Measurements from ENCODE around the gene RAB25.
"Not testable (repeated sequence)": the region's sequence is repeated elsewhere in the genome, so short reads cannot be mapped to it uniquely, and the experiment has no call there.

RAB25 gene

GRCh38 chr1:156054500-156055280, 6.3 kb upstream of the RAB25 start, which contains the start of gene LAMTOR2:
Gene LAMTOR2, plus strand, starts transcription at chr1:156054782. Its CDS starts 108 bp downstream, at chr1:156054890.
- DNase-seq (ENCODE audit: low spot score), result peak; percentile 98

- DNase-seq (ENCODE audit: low spot score), result no peak
Observed at GRCh38 chr1:156055281-156056048, 5.5 kb upstream of the RAB25 start.

- no peak for DNase-seq (ENCODE audit: low spot score)
Observed at GRCh38 chr1:156056326-156056849, 4.6 kb upstream of the RAB25 start.

- peak; percentile 33 for DNase-seq (ENCODE audit: low spot score)
Observed at GRCh38 chr1:156062189-156062588, 1.2 kb downstream of the RAB25 start.

- no peak for DNase-seq (ENCODE audit: low spot score)
Observed at GRCh38 chr1:156063997-156064285, 3.0 kb downstream of the RAB25 start.

GRCh38 chr1:156064615-156065014, 3.7 kb downstream of the RAB25 start:
- no peak for DNase-seq (ENCODE audit: low spot score)

GRCh38 chr1:156065212-156065611, 4.3 kb downstream of the RAB25 start:
- no peak for DNase-seq (ENCODE audit: low spot score)

- DNase-seq (ENCODE audit: low spot score), result no peak
Observed at GRCh38 chr1:156065871-156066270, 4.9 kb downstream of the RAB25 start.

- DNase-seq (ENCODE audit: low spot score), result no peak
Observed at GRCh38 chr1:156067262-156067661, 6.3 kb downstream of the RAB25 start.

GRCh38 chr1:156069490-156070455, 8.8 kb downstream of the RAB25 start:
- no peak for DNase-seq (ENCODE audit: low spot score)

- no peak for DNase-seq (ENCODE audit: low spot score)
Observed at GRCh38 chr1:156070548-156070947, 9.6 kb downstream of the RAB25 start.

- DNase-seq (ENCODE audit: low spot score), result not testable (repeated sequence)
Observed at GRCh38 chr1:156071332-156071816, 10.4 kb downstream of the RAB25 start.

- DNase-seq (ENCODE audit: low spot score), result no peak
Observed at GRCh38 chr1:156072251-156072650, 11.3 kb downstream of the RAB25 start.

- no peak for DNase-seq (ENCODE audit: low spot score)
Observed at GRCh38 chr1:156073110-156073687, 12.2 kb downstream of the RAB25 start.

GRCh38 chr1:156073740-156074139, 12.8 kb downstream of the RAB25 start:
- no peak for DNase-seq (ENCODE audit: low spot score)

- no peak for DNase-seq (ENCODE audit: low spot score)
Observed at GRCh38 chr1:156074661-156075060, 13.7 kb downstream of the RAB25 start.

GRCh38 chr1:156075162-156075561, 14.2 kb downstream of the RAB25 start:
- no peak for DNase-seq (ENCODE audit: low spot score)

GRCh38 chr1:156075775-156076204, 14.8 kb downstream of the RAB25 start:
- DNase-seq (ENCODE audit: low spot score), result no peak

- DNase-seq (ENCODE audit: low spot score), result no peak
Observed at GRCh38 chr1:156076609-156077429, 15.9 kb downstream of the RAB25 start.

GRCh38 chr1:156077430-156077760, 16.4 kb downstream of the RAB25 start:
- no peak for DNase-seq (ENCODE audit: low spot score)

- no peak for DNase-seq (ENCODE audit: low spot score)
Observed at GRCh38 chr1:156078728-156079127, 17.8 kb downstream of the RAB25 start.

Measured in LoVo (cell line).